Measurements from ENCODE around the gene TKT.

TKT gene

GRCh38 chr3:53229606-53230005, 26.2 kb downstream of the TKT start:
- TF ChIP-seq, protein P1, sequence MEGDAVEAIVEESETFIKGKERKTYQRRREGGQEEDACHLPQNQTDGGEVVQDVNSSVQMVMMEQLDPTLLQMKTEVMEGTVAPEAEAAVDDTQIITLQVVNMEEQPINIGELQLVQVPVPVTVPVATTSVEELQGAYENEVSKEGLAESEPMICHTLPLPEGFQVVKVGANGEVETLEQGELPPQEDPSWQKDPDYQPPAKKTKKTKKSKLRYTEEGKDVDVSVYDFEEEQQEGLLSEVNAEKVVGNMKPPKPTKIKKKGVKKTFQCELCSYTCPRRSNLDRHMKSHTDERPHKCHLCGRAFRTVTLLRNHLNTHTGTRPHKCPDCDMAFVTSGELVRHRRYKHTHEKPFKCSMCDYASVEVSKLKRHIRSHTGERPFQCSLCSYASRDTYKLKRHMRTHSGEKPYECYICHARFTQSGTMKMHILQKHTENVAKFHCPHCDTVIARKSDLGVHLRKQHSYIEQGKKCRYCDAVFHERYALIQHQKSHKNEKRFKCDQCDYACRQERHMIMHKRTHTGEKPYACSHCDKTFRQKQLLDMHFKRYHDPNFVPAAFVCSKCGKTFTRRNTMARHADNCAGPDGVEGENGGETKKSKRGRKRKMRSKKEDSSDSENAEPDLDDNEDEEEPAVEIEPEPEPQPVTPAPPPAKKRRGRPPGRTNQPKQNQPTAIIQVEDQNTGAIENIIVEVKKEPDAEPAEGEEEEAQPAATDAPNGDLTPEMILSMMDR (IDR thresholded peaks at IDR 0.05; ENCODE audit: insufficient read depth, missing control alignments) = no peak
- FAIRE-seq (no peak), DNase-seq (ENCODE audit: insufficient read length, low spot score) (no peak)

- FAIRE-seq (no peak), DNase-seq (ENCODE audit: insufficient read length, low spot score) (no peak)
- TF ChIP-seq, protein P1 (IDR thresholded peaks at IDR 0.05; ENCODE audit: insufficient read depth, missing control alignments) = no peak
Measured at GRCh38 chr3:53229171-53229570, 26.7 kb downstream of the TKT start.

- TF ChIP-seq, protein P1 (IDR thresholded peaks at IDR 0.05; ENCODE audit: insufficient read depth, missing control alignments) = no peak
- no peak for FAIRE-seq
- no peak for DNase-seq (ENCODE audit: insufficient read length, low spot score)
Measured at GRCh38 chr3:53227993-53228885, 27.6 kb downstream of the TKT start.

GRCh38 chr3:53226841-53227407, 28.9 kb downstream of the TKT start:
- DNase-seq (ENCODE audit: insufficient read length, low spot score) = no peak
- TF ChIP-seq, protein P1 (IDR thresholded peaks at IDR 0.05; ENCODE audit: insufficient read depth, missing control alignments) = no peak
- no peak for FAIRE-seq

DNA sequence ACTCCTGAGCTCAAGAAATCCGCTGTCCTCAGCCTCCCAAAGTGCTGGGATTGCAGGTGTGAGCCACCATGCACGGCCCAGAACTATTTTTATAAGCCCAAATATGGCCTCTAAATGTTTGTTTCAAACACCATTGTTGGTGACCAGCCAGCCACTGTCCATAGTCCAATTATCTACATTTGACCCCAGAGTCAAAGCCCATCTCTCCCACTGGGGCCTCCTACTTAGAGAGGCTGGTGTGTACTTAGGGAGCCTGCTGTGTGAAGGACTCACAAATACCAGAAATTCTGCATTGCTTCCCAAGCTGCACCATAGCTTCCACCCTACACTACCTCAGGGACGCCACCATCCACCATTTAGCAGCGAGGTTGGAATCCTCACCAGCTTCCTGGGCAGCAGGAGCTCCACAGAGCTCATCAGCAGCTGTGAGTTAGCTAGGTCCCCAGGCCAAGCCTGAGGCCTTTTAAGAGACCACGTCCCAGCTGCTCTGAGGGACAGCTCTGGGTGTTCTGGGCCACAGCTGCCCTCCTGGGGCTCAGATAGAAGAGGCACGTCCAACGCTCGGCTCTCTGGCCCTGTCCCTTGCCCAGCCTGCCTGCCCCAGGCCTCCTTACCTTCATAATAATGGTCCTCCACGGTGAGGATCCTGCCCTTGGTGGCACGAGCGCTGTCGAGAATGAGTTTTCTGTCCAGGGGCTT, 29.5 kb downstream of the TKT start:
- TF ChIP-seq, protein P1 (IDR thresholded peaks at IDR 0.05; ENCODE audit: insufficient read depth, missing control alignments) = no peak
- DNase-seq (ENCODE audit: insufficient read length, low spot score) (no peak), FAIRE-seq (no peak)

DNA sequence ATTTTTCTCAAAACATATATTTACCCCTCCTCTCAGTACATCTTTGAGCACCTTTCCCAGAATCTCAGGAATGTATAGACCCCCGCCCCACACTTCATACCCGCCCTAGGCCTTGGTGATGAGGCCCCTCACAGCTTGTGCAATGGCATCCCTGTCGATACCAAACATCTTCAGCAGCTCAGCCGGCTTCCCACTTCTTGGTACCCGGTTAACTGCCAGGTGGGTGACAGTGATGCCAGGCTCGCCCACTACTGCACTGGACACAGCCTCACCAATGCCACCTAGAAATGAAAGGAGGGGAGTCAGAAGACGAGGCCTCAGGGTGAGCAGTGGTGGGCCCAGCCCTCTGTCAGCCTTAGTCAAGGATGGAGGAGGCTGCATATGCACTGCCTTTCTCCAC, 30.2 kb downstream of the TKT start:
- no peak for FAIRE-seq
- DNase-seq (ENCODE audit: insufficient read length, low spot score) = no peak
- TF ChIP-seq, protein P1 (IDR thresholded peaks at IDR 0.05; ENCODE audit: insufficient read depth, missing control alignments) = no peak

Data from D721Med (cell line).